Glutamatergic neuron (in vitro differentiated cells): ENCODE data around the gene SLC6A19. TPM values are rescaled to one million over a fixed set of nuclear protein-coding genes. Genes with fewer than 3 reads are reported as not detected.

Experiments used
- DNase-seq: peaks from one replicate; pipeline ENCODE4 v3.0.0; 2022
- H3K27ac Mint-ChIP-seq: one replicate; pipeline ENCODE4 v1.8.0; 2020; ENCODE audit warnings: mild to moderate bottlenecking, mixed read lengths, inconsistent platforms; ENCODE audit not compliant: unreplicated experiment
- H3K27me3 Mint-ChIP-seq: one replicate; pipeline ENCODE4 v1.8.0; 2020; ENCODE audit warnings: mild to moderate bottlenecking, moderate library complexity, mixed read lengths, inconsistent platforms; ENCODE audit not compliant: unreplicated experiment
- H3K36me3 Mint-ChIP-seq: one replicate; pipeline ENCODE4 v1.8.0; 2020; ENCODE audit warnings: mild to moderate bottlenecking, mixed read lengths, inconsistent platforms; ENCODE audit not compliant: unreplicated experiment
- H3K4me1 Mint-ChIP-seq: one replicate; pipeline ENCODE4 v1.8.0; 2020; ENCODE audit warnings: mild to moderate bottlenecking, low read depth, mixed read lengths, inconsistent platforms; ENCODE audit not compliant: unreplicated experiment
- H3K4me3 Mint-ChIP-seq: one replicate; pipeline ENCODE4 v1.8.0; 2020; ENCODE audit warnings: mild to moderate bottlenecking, mixed read lengths, inconsistent platforms; ENCODE audit not compliant: unreplicated experiment
- H3K9me3 Mint-ChIP-seq: one replicate; pipeline ENCODE4 v1.8.0; 2020; ENCODE audit warnings: mild to moderate bottlenecking, moderate library complexity, mixed read lengths, inconsistent platforms; ENCODE audit not compliant: unreplicated experiment
- total RNA-seq: library from RNA; stranded (reverse); fragmentation: NEBNext Ultra II Directional; extraction: Animal tissue kit (Norgen Biotek cat#: 25700); gene quantifications from one replicate; pipeline ENCODE4 v1.2.1, GENCODE V29; 2021; ENCODE audit not compliant: unreplicated experiment
- TF ChIP-seq, protein P1 (sequence below): fragments of 200-600 bp; sonication (generic); IDR thresholded peaks from one replicate; pipeline ENCODE4 v1.5.0; 2021; ENCODE audit not compliant: partially characterized antibody, unreplicated experiment

The SLC6A19 gene
- total RNA-seq, 1 donor from 2014 or later: not detected

DNA sequence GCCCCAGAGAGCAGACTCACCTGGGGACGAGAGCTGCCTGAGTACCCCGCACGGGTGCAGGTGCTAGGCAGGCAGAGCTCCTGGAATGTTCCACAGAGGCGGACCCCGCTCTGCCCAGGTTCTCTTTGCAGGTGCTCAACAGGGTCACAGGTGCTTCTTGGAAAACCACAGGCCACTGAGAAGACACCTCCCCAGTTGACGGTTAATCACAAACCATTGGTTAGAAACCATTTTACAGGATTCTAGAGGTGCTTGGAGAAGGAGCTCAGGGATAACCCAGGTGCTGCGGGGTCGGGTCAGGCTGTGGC is 17.3 kb upstream of the SLC6A19 start:
- Mint-ChIP-seq H3K27me3 (peaks cover 2% of the 10 kb centered on the region), H3K4me1 (peaks cover 2% of the 10 kb centered on the region), H3K9me3 (no peaks in the 10 kb centered on the region), H3K27ac (no peak overlapping the region), H3K4me3 (no peak overlapping the region), H3K36me3 (no peaks in the 10 kb centered on the region)
- TF ChIP-seq, protein P1, sequence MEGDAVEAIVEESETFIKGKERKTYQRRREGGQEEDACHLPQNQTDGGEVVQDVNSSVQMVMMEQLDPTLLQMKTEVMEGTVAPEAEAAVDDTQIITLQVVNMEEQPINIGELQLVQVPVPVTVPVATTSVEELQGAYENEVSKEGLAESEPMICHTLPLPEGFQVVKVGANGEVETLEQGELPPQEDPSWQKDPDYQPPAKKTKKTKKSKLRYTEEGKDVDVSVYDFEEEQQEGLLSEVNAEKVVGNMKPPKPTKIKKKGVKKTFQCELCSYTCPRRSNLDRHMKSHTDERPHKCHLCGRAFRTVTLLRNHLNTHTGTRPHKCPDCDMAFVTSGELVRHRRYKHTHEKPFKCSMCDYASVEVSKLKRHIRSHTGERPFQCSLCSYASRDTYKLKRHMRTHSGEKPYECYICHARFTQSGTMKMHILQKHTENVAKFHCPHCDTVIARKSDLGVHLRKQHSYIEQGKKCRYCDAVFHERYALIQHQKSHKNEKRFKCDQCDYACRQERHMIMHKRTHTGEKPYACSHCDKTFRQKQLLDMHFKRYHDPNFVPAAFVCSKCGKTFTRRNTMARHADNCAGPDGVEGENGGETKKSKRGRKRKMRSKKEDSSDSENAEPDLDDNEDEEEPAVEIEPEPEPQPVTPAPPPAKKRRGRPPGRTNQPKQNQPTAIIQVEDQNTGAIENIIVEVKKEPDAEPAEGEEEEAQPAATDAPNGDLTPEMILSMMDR: no peak
- DNase-seq: no peak

DNA sequence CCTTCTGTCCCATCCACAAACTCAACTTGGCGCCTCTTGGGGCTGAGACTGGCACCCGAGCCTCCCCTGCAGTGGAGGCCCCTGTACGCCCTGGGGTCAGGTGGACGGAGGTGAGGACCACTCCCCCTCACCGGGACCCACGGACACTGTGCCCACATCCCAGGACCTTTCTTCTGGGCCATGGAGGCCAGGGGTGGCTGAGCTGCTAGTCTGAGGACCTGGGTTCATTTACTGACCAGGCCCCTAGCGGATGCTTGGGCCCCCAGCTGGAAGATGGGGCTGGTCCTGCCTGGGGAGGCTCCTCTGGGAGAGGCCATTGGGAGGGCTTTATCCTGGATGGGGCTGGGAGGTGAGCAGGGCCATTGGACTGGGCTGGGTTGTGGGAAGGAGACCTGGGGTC is 16.9 kb upstream of the SLC6A19 start:
- Mint-ChIP-seq H3K9me3 (no peaks in the 10 kb centered on the region), H3K4me1 (peaks cover 2% of the 10 kb centered on the region), H3K4me3 (no peak overlapping the region), H3K36me3 (no peaks in the 10 kb centered on the region), H3K27ac (no peak overlapping the region), H3K27me3 (peaks cover 2% of the 10 kb centered on the region)
- DNase-seq: peak; percentile 9
- TF ChIP-seq, protein P1: no peak

DNA sequence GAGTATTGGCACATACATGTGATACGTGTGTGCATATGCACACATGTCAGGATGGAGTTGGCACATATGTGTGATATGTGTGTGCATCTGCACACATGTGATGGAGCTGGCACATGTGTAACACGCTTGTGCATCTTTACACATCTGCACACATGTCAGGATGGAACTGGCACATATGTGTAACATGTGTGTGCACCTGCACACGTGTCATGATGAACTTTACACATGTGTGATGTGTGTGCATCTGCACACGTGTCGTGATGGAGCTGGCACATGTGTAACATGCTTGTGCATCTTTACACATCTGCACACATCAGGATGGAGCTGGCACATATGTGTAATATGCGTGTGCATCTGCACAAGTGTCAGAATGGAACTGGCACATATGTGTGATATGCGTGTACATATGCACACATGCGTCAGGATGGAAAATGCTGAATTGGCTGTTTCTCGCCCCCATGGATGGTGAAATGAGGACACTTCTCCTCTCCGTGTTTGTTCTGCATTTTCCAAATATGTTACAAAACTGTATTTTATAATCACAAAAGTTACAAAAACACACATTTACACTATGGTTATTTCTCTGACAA is 16.3 kb upstream of the SLC6A19 start:
- Mint-ChIP-seq H3K4me3 (no peak overlapping the region), H3K27ac (no peak overlapping the region), H3K9me3 (no peaks in the 10 kb centered on the region), H3K36me3 (no peaks in the 10 kb centered on the region), H3K4me1 (peaks cover 2% of the 10 kb centered on the region), H3K27me3 (peaks cover 2% of the 10 kb centered on the region)
- TF ChIP-seq, protein P1: no peak
- DNase-seq: no peak

DNA sequence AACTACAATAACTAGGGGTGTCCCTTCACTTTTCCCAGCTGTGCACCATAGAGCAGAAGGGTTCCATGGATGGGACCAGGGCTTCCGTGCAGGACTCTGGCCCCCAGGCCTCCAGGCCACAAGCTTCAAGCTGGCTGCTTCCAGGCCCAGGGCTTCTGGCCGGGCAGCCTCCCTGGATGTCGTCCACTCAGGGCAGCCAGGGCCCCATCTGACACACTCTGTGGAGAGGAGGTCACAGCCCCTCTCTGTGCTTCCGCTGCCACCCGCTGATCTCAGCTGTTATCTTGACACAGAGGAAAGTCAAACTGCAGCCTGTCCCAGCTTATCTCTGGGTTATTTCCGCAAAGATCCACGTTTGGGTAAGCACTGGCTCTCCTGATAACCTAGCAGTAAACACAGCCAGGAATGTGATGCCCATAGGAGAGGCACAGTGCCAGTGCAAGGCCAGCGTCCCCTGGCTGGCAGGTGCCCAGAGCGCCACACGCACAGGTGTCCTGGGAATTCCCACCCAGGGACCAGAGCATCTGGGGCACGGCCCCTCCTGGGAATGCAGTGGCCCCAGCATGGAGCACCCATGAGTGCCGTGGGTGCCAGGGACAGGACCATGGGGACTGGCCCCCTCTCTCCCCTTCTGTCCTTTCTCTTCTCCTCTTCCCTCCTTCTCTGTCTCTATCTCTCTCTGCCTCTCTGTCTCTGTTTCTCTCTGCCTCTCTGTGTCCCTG is 15.6 kb upstream of the SLC6A19 start:
- no peak overlapping the region for H3K4me3 Mint-ChIP-seq
- TF ChIP-seq, protein P1: no peak
- no peaks in the 10 kb centered on the region for H3K36me3 Mint-ChIP-seq
- peaks cover 5% of the 10 kb centered on the region for H3K27me3 Mint-ChIP-seq
- peaks cover 2% of the 10 kb centered on the region for H3K4me1 Mint-ChIP-seq
- no peak overlapping the region for H3K27ac Mint-ChIP-seq
- DNase-seq: peak; percentile 23
- H3K9me3 Mint-ChIP-seq: no peaks in the 10 kb centered on the region
